ENCODE measurements around the gene ARCN1.
"Not testable (repeated sequence)": the region's sequence is repeated elsewhere in the genome, so short reads cannot be mapped to it uniquely, and the experiment has no call there.

- TF ChIP-seq PATZ1 (CRISPR knock-in tag; IDR thresholded peaks at IDR 0.05; ENCODE audit: borderline replicate concordance); RARB (CRISPR knock-in tag; IDR thresholded peaks at IDR 0.05): not testable (repeated sequence)
These were observed 22.8 kb downstream of the ARCN1 start for GRCh38 chr11:118594984-118595383.
